ENCODE data around the gene DUSP22.
A peak's percentile ranks its signal among the peaks of the same experiment; 100 is the strongest.

- no peak for TF ChIP-seq FOXA1 (IDR thresholded peaks at IDR 0.05)
- peak; percentile 41 for TF ChIP-seq ZBTB33 (IDR thresholded peaks at IDR 0.05)
- peak; percentile 40 for TF ChIP-seq HNF4G (IDR thresholded peaks at IDR 0.05)
- TF ChIP-seq CTCF (IDR thresholded peaks at IDR 0.05; ENCODE audit: low read depth, low read length, missing input control) = no peak
- TF ChIP-seq REST (IDR thresholded peaks at IDR 0.05) = no peak
- no peak for TF ChIP-seq MAX (IDR thresholded peaks at IDR 0.05)
- no peak for TF ChIP-seq TAF1 (conservative IDR thresholded peaks at IDR 0.05)
- no peak for TF ChIP-seq GABPA (IDR thresholded peaks at IDR 0.05 in 1 of 2, conservative IDR thresholded peaks at IDR 0.05 in 1 of 2)
- peak in 1 of 2 donors; percentile 26 for TF ChIP-seq RAD21 (IDR thresholded peaks at IDR 0.05)
- peak in 1 of 2 donors; percentile 26 for TF ChIP-seq JUND (IDR thresholded peaks at IDR 0.05)
- TF ChIP-seq ATF3 (IDR thresholded peaks at IDR 0.05) = no peak
Observed at GRCh38 chr6:338815-339262, 46.6 kb downstream of the DUSP22 start.
